SK-MEL-5 (cell line): ENCODE measurements around the gene STAG2. TPM values are rescaled to one million over a fixed set of nuclear protein-coding genes. Genes with fewer than 3 reads are reported as not detected.
"Not testable (repeated sequence)": the region's sequence is repeated elsewhere in the genome, so short reads cannot be mapped to it uniquely, and the experiment has no call there.

Experiments used
- DNase-seq: peaks from one replicate; pipeline ENCODE4 v3.0.0-alpha.2; 2016; ENCODE audit warnings: low read depth, low spot score
- in situ Hi-C: cut with HindIII; loops from 2 replicates; pipeline ENCODE4 v1.10.0; 2016; ENCODE audit warnings: low sequenced_read_pairs, high pct_unique_total_duplicates, low pct_unique_long_range_greater_than_20kb
- polyA plus RNA-seq, 2 experiments: library from polyadenylated mRNA; depleted of rRNA; stranded (reverse); fragments of >200 nt; gene quantifications; 2 replicates each; pipeline ENCODE4 v1.2.3, GENCODE V29; 2015
- total RNA-seq: library from RNA; depleted of rRNA; stranded (reverse); fragments of >200 nt; shearing (Covaris generic); gene quantifications from 2 replicates; pipeline ENCODE4 v1.2.3, GENCODE V29; 2014; rRNA removed

STAG2 gene
- total RNA-seq, result 100 and 103 TPM in 2 replicates
- polyA plus RNA-seq (2015; cell fraction: cytosol; rRNA removed), result 33.4 and 54.1 TPM in 2 replicates
- polyA plus RNA-seq (2015; cell fraction: nucleus; rRNA removed), result 34.0 and 49.0 TPM in 2 replicates

GRCh38 chrX:123961268-123962005, at the start of gene STAG2:
Gene STAG2, plus strand, starts transcription at chrX:123961706. Its CDS starts 60,922 bp downstream, at chrX:124022628.
- in situ Hi-C loops, result no loop called here
- peak; percentile 92 for DNase-seq

- in situ Hi-C loops, result no loop called here
- no peak for DNase-seq
Observed at GRCh38 chrX:123917069-123917468, 44.4 kb upstream of the STAG2 start.

GRCh38 chrX:123918106-123918721, 43.3 kb upstream of the STAG2 start:
- DNase-seq, result no peak
- in situ Hi-C loops, result no loop called here

GRCh38 chrX:123920105-123920785, 41.3 kb upstream of the STAG2 start:
- in situ Hi-C loops, result no loop called here
- no peak for DNase-seq

DNA sequence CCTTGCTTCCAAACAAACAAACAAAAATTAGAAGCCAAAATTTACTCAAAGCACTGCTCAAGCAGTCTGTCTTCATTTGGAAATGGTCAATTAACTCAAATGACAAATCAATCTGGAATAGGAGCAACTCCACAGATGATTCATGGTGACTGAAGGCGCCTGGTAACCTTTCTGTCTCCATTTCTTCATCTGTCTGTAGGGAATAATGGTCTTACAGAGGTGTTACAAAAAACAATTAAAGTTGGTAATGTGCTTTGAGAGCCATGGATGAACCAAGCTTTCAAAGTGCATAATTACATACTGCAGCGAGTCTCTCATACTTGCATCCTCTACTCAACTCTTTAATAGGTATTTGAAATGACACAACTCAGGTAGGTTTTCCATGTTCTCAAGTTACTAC, 38.3 kb upstream of the STAG2 start:
- no peak for DNase-seq
- in situ Hi-C loops, result no loop called here

DNA sequence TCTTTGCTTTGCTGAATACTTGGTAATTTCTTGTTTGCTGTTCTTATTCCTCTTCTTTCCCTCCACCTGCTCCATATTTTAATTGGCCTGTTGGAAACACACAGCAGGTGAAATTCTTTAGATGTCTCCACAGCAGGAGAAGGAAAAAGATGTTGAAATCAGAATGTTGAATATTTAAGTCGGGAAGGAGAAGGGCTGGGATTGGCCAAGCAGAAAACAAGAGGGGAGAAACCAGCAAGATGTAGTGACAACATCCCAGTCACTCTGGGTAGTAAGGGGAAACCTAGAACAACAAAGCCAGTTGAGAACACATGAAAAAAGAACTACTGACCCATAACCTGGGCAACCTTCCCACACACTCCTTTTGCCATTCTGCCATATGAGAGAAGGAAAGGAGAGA, 37.3 kb upstream of the STAG2 start:
- no peak for DNase-seq
- in situ Hi-C loops, result no loop called here

DNA sequence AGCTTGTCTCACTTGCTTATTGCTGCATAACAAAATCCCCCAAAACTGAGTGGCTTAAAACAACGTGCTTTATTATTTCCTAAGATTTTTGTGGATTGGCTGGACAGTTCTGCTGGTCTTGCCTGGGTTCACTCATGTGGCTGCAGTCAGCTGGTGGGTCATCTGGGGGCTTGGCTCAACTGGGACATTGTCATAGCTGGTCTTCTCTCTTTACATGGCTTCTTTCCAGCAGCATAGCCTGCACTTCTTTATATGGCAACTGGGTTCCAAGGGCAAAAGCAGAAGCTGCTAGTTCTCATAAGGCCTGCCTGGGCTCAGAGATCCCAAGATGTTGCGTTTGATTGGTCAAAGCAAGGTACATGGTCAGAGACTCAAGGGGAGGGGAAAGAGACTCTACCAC, 33.7 kb upstream of the STAG2 start:
- no peak for DNase-seq
- in situ Hi-C loops, result no loop called here

- in situ Hi-C loops, DNase-seq: not testable (repeated sequence)
Observed at GRCh38 chrX:123932055-123932454, 29.5 kb upstream of the STAG2 start.

DNA sequence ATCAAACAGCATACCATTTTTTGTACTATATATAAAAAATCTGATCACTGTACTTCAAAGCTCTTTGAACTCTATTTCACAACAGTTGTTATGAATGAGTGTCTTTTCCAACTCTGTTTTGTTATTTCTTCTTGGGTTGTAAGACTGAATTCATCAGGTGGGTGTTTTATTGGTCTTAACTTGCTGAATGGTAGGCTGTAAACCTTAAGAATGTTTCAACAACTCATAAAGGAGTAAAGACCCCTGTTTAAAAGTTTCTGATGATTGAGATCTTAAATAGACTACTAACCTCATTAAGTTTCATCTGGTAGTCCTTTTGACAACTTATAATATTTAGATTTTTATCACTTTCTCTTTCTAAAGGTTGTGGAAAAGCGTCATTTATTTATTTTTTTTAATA, 18.4 kb upstream of the STAG2 start:
- in situ Hi-C loops, result no loop called here
- DNase-seq, result no peak

- DNase-seq, result no peak
Observed at GRCh38 chrX:123943488-123943887, 18.0 kb upstream of the STAG2 start.

GRCh38 chrX:123949846-123950245, 11.7 kb upstream of the STAG2 start:
- no peak for DNase-seq
- in situ Hi-C loops, result no loop called here

More at GRCh38 chrX:123943488-123943887, 18.0 kb upstream of the STAG2 start:
- in situ Hi-C loops, result no loop called here

DNA sequence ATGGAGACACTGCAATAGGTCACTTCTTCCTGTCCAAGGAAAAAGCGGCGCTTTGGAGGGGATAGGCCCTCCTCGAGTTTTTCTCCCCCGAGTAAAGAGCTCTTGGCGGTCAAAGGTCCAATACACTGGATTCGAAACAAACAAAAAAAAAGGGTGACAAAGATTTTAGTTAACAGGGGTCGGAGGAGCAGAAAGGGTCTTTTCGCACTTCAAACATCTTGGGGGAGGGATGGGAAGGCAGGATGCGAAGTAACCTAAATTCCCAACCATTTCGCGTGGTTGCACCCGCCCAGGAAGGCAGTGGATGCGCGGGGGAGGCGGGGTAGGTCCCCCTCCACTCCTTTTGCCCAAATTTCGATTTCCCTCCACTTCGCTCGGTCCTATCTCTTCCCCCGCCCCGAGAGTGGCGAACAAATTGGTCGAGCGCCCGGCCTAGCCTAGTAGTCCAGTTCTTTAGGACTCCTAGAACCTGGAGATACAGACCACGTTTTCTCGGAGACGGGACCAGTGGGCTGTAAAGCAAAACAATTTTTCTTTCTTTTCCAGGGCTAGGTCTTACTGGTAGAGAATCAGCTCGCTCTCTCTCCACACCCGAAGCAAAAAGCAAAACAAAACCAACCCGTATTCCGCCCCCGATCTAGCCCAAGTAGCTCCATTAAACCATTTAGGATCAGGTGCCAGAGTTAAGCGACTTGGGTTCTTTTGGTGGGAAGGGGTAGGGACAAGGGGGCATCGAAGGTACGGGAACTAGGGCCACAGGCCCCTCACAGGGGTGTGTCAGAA, 2.0 kb upstream of the STAG2 start:
- in situ Hi-C loops, result no loop called here
- DNase-seq, result peak; percentile 36

- DNase-seq, result no peak
- in situ Hi-C loops, result no loop called here
Observed at GRCh38 chrX:123960956-123961267, 594 bp upstream of the STAG2 start.

- no peak for DNase-seq
- in situ Hi-C loops, result no loop called here
Observed at GRCh38 chrX:123962006-123962467, 531 bp downstream of the STAG2 start.

DNA sequence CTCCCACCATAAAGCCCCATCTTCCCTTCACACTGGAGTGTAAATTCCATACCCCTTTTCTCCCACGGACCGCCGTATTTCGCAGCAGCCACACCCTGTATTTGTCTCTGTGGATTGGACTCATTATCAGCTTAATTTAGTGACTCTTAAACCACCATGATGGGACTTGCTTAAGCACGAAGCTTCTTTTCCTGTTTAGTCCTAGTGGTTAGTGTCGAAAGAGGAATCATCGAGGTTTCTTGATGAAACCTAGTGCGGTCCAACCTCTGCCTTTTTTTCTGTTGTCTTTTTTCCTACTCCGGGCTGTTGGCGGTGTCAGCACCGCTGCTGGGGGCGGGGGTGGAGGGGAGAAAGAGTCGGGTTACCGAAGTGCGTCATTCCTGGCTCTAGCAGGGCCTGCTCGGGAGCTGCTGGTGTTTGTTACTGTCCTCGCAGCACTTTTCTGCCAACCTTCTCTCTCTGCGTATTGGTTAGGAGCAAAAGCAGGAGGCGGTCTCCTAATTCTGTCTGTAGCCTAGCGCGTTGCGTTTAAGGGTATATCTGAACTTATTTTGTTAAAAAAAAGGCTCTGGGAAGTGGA, 1.4 kb downstream of the STAG2 start:
- peak; percentile 93 for DNase-seq
- in situ Hi-C loops, result no loop called here

DNA sequence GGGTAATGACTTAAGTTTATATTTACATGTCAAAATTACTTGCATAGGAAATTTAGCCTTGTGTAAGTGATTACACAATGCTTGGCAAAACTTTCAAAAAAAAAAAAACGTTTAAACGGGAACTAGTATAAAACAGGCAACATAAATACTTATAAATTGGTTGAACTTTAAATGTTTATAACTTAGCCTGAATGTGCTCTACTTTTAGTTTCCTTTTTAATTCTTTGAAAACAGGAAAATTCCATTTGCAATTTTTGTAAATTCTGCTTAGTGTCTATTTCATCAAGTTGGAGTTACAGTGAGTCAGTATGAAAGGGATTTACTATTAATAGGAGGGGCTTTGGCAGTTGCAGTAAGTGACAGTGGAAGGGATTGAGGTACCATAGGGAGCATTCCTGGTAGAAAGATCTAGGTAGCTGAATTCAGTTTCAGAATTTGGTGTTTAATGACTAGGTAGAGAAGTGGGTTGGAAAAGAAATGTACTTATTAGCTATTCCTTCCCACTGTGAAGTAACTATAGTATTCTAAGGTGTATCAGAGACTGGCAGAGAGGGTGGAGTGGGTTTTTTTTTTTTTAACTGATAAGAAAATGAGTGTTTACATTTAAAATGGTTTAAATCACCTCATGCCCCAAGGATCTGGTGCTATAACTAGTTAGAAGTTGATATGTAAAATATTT, 2.8 kb downstream of the STAG2 start:
- DNase-seq, result no peak
- in situ Hi-C loops, result no loop called here

GRCh38 chrX:123965712-123966111, 4.2 kb downstream of the STAG2 start:
- DNase-seq, result no peak
- in situ Hi-C loops, result no loop called here
